Esophagus muscularis mucosa (tissue), 3 donors: Measurements from ENCODE around the gene RACGAP1.

Experiments
- CTCF ChIP-seq, 3 experiments: fragments of 200-600 bp in 2 of 3; fragments of 450-650 bp in 1 of 3; sonication (generic) in 2 of 3; IDR thresholded peaks; one replicate each; pipeline ENCODE4 v1.5.1; 2017 to 2019; ENCODE audit warnings: antibody characterized with exemption in 3 of 3, mild to moderate bottlenecking in 2 of 3, moderate library complexity in 1 of 3
- POLR2A ChIP-seq: fragments of 450-650 bp; IDR thresholded peaks from one replicate; pipeline ENCODE4 v1.6.1; 2017; ENCODE audit warnings: antibody characterized with exemption, moderate library complexity, mild to moderate bottlenecking, low read depth
- POLR2AphosphoS5 ChIP-seq, 2 donors: sonication (generic); formaldehyde crosslinking; IDR thresholded peaks; one replicate each; pipeline ENCODE4 v1.6.1; 2017; ENCODE audit warnings: antibody characterized with exemption in 2 of 2

- TF ChIP-seq POLR2A = no peak
- TF ChIP-seq CTCF (IDR thresholded peaks at IDR 0.05) = no peak
- no peak for TF ChIP-seq POLR2AphosphoS5 (IDR thresholded peaks at IDR 0.05)
Observed at GRCh38 chr12:49978125-49978524, 47.2 kb downstream of the RACGAP1 start.
